SK-N-SH (cell line): ENCODE data around the gene PDZRN4. TPM values are rescaled to one million over a fixed set of nuclear protein-coding genes. Genes with fewer than 3 reads are reported as not detected.

Experiments
- CTCF ChIA-PET: fragments of 300-600, 350-600 bp; formaldehyde crosslinking; extraction: SDS; loops from one replicate; lab custom pipeline; 2021; lab: Yijun Ruan, JAX
- POLR2A ChIA-PET: fragments of 350-600 bp; sonication (Branson Sonifier 250); formaldehyde crosslinking; extraction: SDS; loops from one replicate; lab custom pipeline; 2020; ENCODE audit warnings: antibody characterized with exemption, inconsistent platforms; lab: Yijun Ruan, JAX
- DNase-seq: peaks from one replicate; pipeline ENCODE4 v3.0.0; 2012
- H2AFZ ChIP-seq: fragments of 200-600 bp; sonication (generic); 2 replicates; pipeline ENCODE4 v1.8.1; 2016; ENCODE audit warnings: antibody characterized with exemption, mild to moderate bottlenecking, low read depth
- H3F3A ChIP-seq: fragments of 200-600 bp; sonication (generic); replicated peaks from 2 replicates; pipeline ENCODE3; 2016; ENCODE audit warnings: antibody characterized with exemption, mild to moderate bottlenecking; ENCODE audit not compliant: insufficient read depth
- H3K27ac ChIP-seq, 2 experiments: fragments of 200-500 bp in 1 of 2; fragments of 200-600 bp in 1 of 2; sonication (Bioruptor generic) in 1 of 2; sonication (generic), shearing (Covaris generic) in 1 of 2; 2 replicates each; pipeline versions ENCODE4 v1.5.1 to v1.6.1; 2014 to 2016; ENCODE audit warnings: low read depth in 2 of 2, inconsistent platforms in 1 of 2, low read length in 1 of 2, mild to moderate bottlenecking in 1 of 2, mixed read lengths in 1 of 2
- H3K27me3 ChIP-seq: fragments of 200-600 bp; sonication (generic), shearing (Covaris generic); 2 replicates; pipeline ENCODE4 v1.6.1; 2016; ENCODE audit warnings: mixed run types; ENCODE audit not compliant: insufficient read depth
- H3K36me3 ChIP-seq, 2 experiments: fragments of 200-500 bp in 1 of 2; fragments of 200-600 bp in 1 of 2; sonication (Bioruptor generic) in 1 of 2; sonication (generic) in 1 of 2; replicated peaks in 1 of 2; 2 replicates each; pipeline versions ENCODE3 to v1.5.1; 2014 to 2016; ENCODE audit warnings: low read length in 1 of 2, mild to moderate bottlenecking in 1 of 2; ENCODE audit not compliant: insufficient read depth in 2 of 2, control insufficient read depth in 1 of 2
- H3K4me1 ChIP-seq, 2 experiments: fragments of 200-500 bp in 1 of 2; fragments of 200-600 bp in 1 of 2; sonication (Bioruptor generic) in 1 of 2; sonication (generic), shearing (Covaris generic) in 1 of 2; 2 replicates each; pipeline versions ENCODE4 v1.5.1 to v1.6.1; 2014 to 2016; ENCODE audit warnings: low read depth in 1 of 2, low read length in 1 of 2, mixed run types in 1 of 2; ENCODE audit not compliant: insufficient read depth in 2 of 2, control insufficient read depth in 1 of 2
- H3K4me2 ChIP-seq: fragments of 200-600 bp; sonication (generic), shearing (Covaris generic); 2 replicates; pipeline ENCODE4 v1.6.1; 2017; ENCODE audit warnings: mixed run types
- H3K4me3 ChIP-seq, 2 experiments: fragments of 200-500 bp in 1 of 2; fragments of 200-600 bp in 1 of 2; sonication (Bioruptor generic) in 1 of 2; sonication (generic), shearing (Covaris generic) in 1 of 2; 2 replicates each; pipeline versions ENCODE4 v1.5.1 to v1.8.1; 2014 to 2016; ENCODE audit warnings: low read depth in 2 of 2, inconsistent platforms in 1 of 2, low read length in 1 of 2, mild to moderate bottlenecking in 1 of 2, mixed read lengths in 1 of 2, moderate library complexity in 1 of 2
- H3K79me2 ChIP-seq: fragments of 200-600 bp; sonication (generic); 2 replicates; pipeline ENCODE4 v1.8.1; 2017; ENCODE audit warnings: mild to moderate bottlenecking; ENCODE audit not compliant: insufficient read depth
- H3K9ac ChIP-seq: fragments of 200-600 bp; sonication (generic); 2 replicates; pipeline ENCODE4 v1.6.1; 2017; ENCODE audit warnings: mixed run types
- H3K9me2 ChIP-seq: fragments of 200-600 bp; sonication (generic); 2 replicates; pipeline ENCODE4 v1.6.1; 2017; ENCODE audit warnings: mixed run types
- H3K9me3 ChIP-seq: fragments of 200-600 bp; sonication (generic); 2 replicates; pipeline ENCODE4 v1.6.1; 2017; ENCODE audit warnings: mixed run types, mild to moderate bottlenecking, moderate library complexity
- H4K20me1 ChIP-seq: fragments of 200-600 bp; sonication (generic); 2 replicates; pipeline ENCODE4 v1.6.1; 2017; ENCODE audit warnings: mild to moderate bottlenecking, mixed run types; ENCODE audit not compliant: insufficient read depth
- EZH2phosphoT487 ChIP-seq: fragments of 200-600 bp; sonication (generic); IDR thresholded peaks from 2 replicates; pipeline ENCODE4 v1.6.1; 2017; ENCODE audit warnings: low read depth, mixed run types, mild to moderate bottlenecking, antibody characterized with exemption, moderate library complexity, borderline replicate concordance
- FOSL2 ChIP-seq: IDR thresholded peaks from 2 replicates; pipeline ENCODE4 v1.4.0; 2012; ENCODE audit warnings: low read depth, mild to moderate bottlenecking, moderate library complexity, borderline replicate concordance
- FOXJ3 ChIP-seq: sonication (generic); formaldehyde crosslinking; IDR thresholded peaks from 2 replicates; pipeline ENCODE4 v1.5.1; 2020; ENCODE audit warnings: mild to moderate bottlenecking, missing genetic modification reagents
- GATA2 ChIP-seq: sonication (generic); formaldehyde crosslinking; IDR thresholded peaks from 2 replicates; pipeline ENCODE4 v1.5.0; 2020; ENCODE audit warnings: mild to moderate bottlenecking, missing genetic modification reagents
- NRF1 ChIP-seq: IDR thresholded peaks from 2 replicates; pipeline ENCODE4 v1.6.1; 2012; ENCODE audit warnings: low read depth, mild to moderate bottlenecking, low read length
- POLR2AphosphoS5 ChIP-seq: IDR thresholded peaks from 2 replicates; pipeline ENCODE4 v1.6.1; 2012; ENCODE audit warnings: low read depth, low read length
- RAD21 ChIP-seq: IDR thresholded peaks from 2 replicates; pipeline ENCODE4 v1.6.1; 2012; ENCODE audit warnings: mild to moderate bottlenecking, low read length
- RCOR1 ChIP-seq: fragments of 150-350 bp; IDR thresholded peaks from 2 replicates; pipeline ENCODE4 v1.6.1; 2017; ENCODE audit warnings: antibody characterized with exemption, low read length
- RFX5 ChIP-seq: IDR thresholded peaks from 2 replicates; pipeline ENCODE4 v1.6.1; 2012; ENCODE audit warnings: mild to moderate bottlenecking, improper control_type of control experiment, low read length
- RXRA ChIP-seq: IDR thresholded peaks from 2 replicates; pipeline ENCODE4 v1.4.0; 2012; ENCODE audit warnings: low read depth, mild to moderate bottlenecking, borderline replicate concordance
- SIN3A ChIP-seq: IDR thresholded peaks from 2 replicates; pipeline ENCODE4 v1.6.1; 2012; ENCODE audit warnings: low read depth, mild to moderate bottlenecking, low read length, moderate library complexity, borderline replicate concordance
- TAF1 ChIP-seq: IDR thresholded peaks from 2 replicates; pipeline ENCODE4 v1.6.1; 2012; ENCODE audit warnings: low read depth, mild to moderate bottlenecking, low read length, moderate library complexity, borderline replicate concordance
- TCF12 ChIP-seq: IDR thresholded peaks from 2 replicates; pipeline ENCODE4 v1.4.0; 2012
- TEAD4 ChIP-seq: IDR thresholded peaks from 2 replicates; pipeline ENCODE4 v1.4.0; 2012; ENCODE audit warnings: mild to moderate bottlenecking, borderline replicate concordance; ENCODE audit not compliant: insufficient read depth
- WGBS: methylation state at CpG from one replicate; pipeline ENCODE4 v1.1.6; 2017; ENCODE audit warnings: low lambda C conversion rate; 5-methylcytosine and 5-hydroxymethylcytosine counted together
- polyA plus RNA-seq, 3 experiments: library from polyadenylated mRNA; depleted of rRNA; stranded (reverse); fragments of >200 nt; gene quantifications; 2 replicates each; pipeline ENCODE4 v1.2.3, GENCODE V29; 2012
- TF ChIP-seq, protein P1 (sequence below): IDR thresholded peaks from 2 replicates; pipeline ENCODE4 v1.4.0; 2012; ENCODE audit warnings: low read depth, borderline replicate concordance
- TF ChIP-seq, protein P2 (sequence below): IDR thresholded peaks from 2 replicates; pipeline ENCODE4; 2012
- TF ChIP-seq, protein P3 (sequence below): fragments of 200-600 bp; sonication (generic); IDR thresholded peaks from 2 replicates; pipeline ENCODE4 v1.6.1; 2017; ENCODE audit warnings: antibody characterized with exemption, mild to moderate bottlenecking, moderate library complexity
- TF ChIP-seq, protein P4 (sequence below): IDR thresholded peaks from 2 replicates; pipeline ENCODE4 v1.4.0; 2012; ENCODE audit warnings: low read depth
- TF ChIP-seq, protein P5 (sequence below): fragments of 150-350 bp; IDR thresholded peaks from 2 replicates; pipeline ENCODE4 v1.6.1; 2016; ENCODE audit warnings: mild to moderate bottlenecking, low read depth, low read length

PDZRN4 gene
- polyA plus RNA-seq, 1 of the 3 experiments (the other 2 are of a cell fraction) = 0.02 TPM

DNA sequence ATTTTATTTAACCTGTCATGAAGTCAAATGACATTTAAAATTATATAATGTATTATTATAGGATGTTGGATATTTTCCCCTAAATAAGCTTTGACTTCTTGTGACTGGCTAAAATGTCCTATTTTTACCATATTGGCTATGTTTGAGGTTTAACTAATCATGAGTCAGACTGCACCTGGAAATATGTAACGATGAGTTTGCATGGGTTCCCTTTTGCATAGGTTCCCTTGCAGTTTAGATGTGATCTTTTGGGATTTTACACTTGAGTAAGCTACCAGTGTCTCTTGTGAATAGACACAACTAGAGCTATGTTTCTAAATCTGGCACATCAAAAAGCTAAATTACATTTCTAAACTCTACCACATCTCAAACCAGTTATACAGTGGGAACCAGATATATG is 5.2 kb downstream of the PDZRN4 start (continued):
- TF ChIP-seq POLR2AphosphoS5 (no peak), FOXJ3 (CRISPR knock-in tag) (no peak), SIN3A (no peak)
- TF ChIP-seq, protein P1, sequence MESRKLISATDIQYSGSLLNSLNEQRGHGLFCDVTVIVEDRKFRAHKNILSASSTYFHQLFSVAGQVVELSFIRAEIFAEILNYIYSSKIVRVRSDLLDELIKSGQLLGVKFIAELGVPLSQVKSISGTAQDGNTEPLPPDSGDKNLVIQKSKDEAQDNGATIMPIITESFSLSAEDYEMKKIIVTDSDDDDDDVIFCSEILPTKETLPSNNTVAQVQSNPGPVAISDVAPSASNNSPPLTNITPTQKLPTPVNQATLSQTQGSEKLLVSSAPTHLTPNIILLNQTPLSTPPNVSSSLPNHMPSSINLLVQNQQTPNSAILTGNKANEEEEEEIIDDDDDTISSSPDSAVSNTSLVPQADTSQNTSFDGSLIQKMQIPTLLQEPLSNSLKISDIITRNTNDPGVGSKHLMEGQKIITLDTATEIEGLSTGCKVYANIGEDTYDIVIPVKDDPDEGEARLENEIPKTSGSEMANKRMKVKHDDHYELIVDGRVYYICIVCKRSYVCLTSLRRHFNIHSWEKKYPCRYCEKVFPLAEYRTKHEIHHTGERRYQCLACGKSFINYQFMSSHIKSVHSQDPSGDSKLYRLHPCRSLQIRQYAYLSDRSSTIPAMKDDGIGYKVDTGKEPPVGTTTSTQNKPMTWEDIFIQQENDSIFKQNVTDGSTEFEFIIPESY = no peak
- TF ChIP-seq, protein P2, sequence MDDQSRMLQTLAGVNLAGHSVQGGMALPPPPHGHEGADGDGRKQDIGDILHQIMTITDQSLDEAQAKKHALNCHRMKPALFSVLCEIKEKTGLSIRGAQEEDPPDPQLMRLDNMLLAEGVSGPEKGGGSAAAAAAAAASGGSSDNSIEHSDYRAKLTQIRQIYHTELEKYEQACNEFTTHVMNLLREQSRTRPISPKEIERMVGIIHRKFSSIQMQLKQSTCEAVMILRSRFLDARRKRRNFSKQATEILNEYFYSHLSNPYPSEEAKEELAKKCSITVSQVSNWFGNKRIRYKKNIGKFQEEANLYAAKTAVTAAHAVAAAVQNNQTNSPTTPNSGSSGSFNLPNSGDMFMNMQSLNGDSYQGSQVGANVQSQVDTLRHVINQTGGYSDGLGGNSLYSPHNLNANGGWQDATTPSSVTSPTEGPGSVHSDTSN = no peak
- TF ChIP-seq, protein P3, sequence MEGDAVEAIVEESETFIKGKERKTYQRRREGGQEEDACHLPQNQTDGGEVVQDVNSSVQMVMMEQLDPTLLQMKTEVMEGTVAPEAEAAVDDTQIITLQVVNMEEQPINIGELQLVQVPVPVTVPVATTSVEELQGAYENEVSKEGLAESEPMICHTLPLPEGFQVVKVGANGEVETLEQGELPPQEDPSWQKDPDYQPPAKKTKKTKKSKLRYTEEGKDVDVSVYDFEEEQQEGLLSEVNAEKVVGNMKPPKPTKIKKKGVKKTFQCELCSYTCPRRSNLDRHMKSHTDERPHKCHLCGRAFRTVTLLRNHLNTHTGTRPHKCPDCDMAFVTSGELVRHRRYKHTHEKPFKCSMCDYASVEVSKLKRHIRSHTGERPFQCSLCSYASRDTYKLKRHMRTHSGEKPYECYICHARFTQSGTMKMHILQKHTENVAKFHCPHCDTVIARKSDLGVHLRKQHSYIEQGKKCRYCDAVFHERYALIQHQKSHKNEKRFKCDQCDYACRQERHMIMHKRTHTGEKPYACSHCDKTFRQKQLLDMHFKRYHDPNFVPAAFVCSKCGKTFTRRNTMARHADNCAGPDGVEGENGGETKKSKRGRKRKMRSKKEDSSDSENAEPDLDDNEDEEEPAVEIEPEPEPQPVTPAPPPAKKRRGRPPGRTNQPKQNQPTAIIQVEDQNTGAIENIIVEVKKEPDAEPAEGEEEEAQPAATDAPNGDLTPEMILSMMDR = no peak
- TF ChIP-seq, all 33 proteins: peak for 0

DNA sequence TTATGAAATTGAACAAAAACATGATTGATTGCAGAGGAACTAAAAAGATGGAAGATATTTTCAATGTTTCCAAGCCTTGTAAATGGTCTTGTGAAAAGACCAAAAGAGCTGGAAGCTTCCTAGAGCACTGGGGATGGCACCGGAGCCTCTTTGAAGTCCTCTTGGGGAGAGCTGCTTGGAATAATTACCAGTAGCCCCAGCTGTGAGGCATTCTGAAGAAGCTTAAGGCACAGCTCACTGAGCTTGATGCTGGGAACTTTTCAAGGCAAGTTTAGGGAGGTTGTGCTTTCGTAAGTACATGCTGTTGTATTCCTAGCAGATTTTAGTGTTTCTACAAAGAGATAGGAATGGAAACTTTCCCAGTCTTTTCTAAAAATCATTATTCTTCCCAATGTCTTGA is 13.9 kb downstream of the PDZRN4 start:
- no peak overlapping the region for H3K9ac ChIP-seq
- DNase-seq = no peak
- no peaks in the 10 kb centered on the region for H3K9me3 ChIP-seq
- H3K4me1 ChIP-seq = no peaks in the 10 kb centered on the region; a peak in 1 of 4 replicates
- H4K20me1 ChIP-seq = no peaks in the 10 kb centered on the region
- H2AFZ ChIP-seq = no peak overlapping the region
- no peak overlapping the region for H3K4me2 ChIP-seq
- no peak for TF ChIP-seq TAF1
- no peak for TF ChIP-seq FOSL2
- TF ChIP-seq, protein P4, sequence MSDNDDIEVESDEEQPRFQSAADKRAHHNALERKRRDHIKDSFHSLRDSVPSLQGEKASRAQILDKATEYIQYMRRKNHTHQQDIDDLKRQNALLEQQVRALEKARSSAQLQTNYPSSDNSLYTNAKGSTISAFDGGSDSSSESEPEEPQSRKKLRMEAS = no peak
- no peak for TF ChIP-seq GATA2
- no peak for TF ChIP-seq NRF1
- no peak for TF ChIP-seq SIN3A
- TF ChIP-seq RCOR1 = no peak
- TF ChIP-seq TCF12 = no peak
- no peak for TF ChIP-seq TEAD4
- TF ChIP-seq, protein P1 = no peak
- TF ChIP-seq EZH2phosphoT487 = no peak
- no peak for TF ChIP-seq RAD21
- no peak for TF ChIP-seq RFX5
- TF ChIP-seq, protein P5, sequence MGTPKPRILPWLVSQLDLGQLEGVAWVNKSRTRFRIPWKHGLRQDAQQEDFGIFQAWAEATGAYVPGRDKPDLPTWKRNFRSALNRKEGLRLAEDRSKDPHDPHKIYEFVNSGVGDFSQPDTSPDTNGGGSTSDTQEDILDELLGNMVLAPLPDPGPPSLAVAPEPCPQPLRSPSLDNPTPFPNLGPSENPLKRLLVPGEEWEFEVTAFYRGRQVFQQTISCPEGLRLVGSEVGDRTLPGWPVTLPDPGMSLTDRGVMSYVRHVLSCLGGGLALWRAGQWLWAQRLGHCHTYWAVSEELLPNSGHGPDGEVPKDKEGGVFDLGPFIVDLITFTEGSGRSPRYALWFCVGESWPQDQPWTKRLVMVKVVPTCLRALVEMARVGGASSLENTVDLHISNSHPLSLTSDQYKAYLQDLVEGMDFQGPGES = no peak
- no peak for TF ChIP-seq FOXJ3 (CRISPR knock-in tag)
- no peak for TF ChIP-seq RXRA
- TF ChIP-seq, protein P2 = no peak
- no peaks in the 10 kb centered on the region for H3K79me2 ChIP-seq
- no peak overlapping the region for H3K4me3 ChIP-seq
- H3K27ac ChIP-seq = no peak overlapping the region
- no peaks in the 10 kb centered on the region for H3K36me3 ChIP-seq
- H3K27me3 ChIP-seq = no peaks in the 10 kb centered on the region
- H3F3A ChIP-seq = no peaks in the 10 kb centered on the region
- no peaks in the 10 kb centered on the region for H3K9me2 ChIP-seq
- WGBS = 65% methylated on average over 2 of the region's 2 CpGs
- CTCF ChIA-PET = interaction anchor here (4.2 kb wide), 1 partner anchor 12 kb away, joined by 24 read pairs; no protein-coding TSS in a partner anchor
- POLR2A ChIA-PET = no interaction called here
